Measurements from ENCODE around the gene VSIG8. TPM values are rescaled to one million over a fixed set of nuclear protein-coding genes. Genes with fewer than 3 reads are reported as not detected.

Gene VSIG8
- total RNA-seq, 1 experiment from 2014 or later, result not detected

GRCh38 chr1:159835356-159835755 lies 27.1 kb downstream of the VSIG8 start:
- POLR2A ChIA-PET, result no interaction called here
- DNase-seq (ENCODE audit: low spot score) (no peak), ATAC-seq (no peak)
- no peak for TF ChIP-seq ZMAT4 (CRISPR knock-in tag; IDR thresholded peaks at IDR 0.05)
- TF ChIP-seq NFATC4 (CRISPR knock-in tag; IDR thresholded peaks at IDR 0.05), result no peak
- TF ChIP-seq TEAD4 (CRISPR knock-in tag; IDR thresholded peaks at IDR 0.05), result no peak
- TF ChIP-seq OVOL2 (CRISPR knock-in tag; IDR thresholded peaks at IDR 0.05; ENCODE audit: borderline replicate concordance), result no peak
- no peak for TF ChIP-seq NFE2L1 (CRISPR knock-in tag; IDR thresholded peaks at IDR 0.05)
- no peak for TF ChIP-seq MXD4 (CRISPR knock-in tag; IDR thresholded peaks at IDR 0.05; ENCODE audit: borderline replicate concordance)
- TF ChIP-seq E2F5 (CRISPR knock-in tag; IDR thresholded peaks at IDR 0.05), result no peak
- no peak for TF ChIP-seq PRRX2 (CRISPR knock-in tag; IDR thresholded peaks at IDR 0.05)
- no peak for TF ChIP-seq ATF2 (CRISPR knock-in tag; IDR thresholded peaks at IDR 0.05; ENCODE audit: borderline replicate concordance, low read depth)
- Mint-ChIP-seq H3K36me3 (no peaks in the 10 kb centered on the region), H3K9me3 (no peaks in the 10 kb centered on the region), H3K27me3 (ENCODE audit: low read depth) (peaks cover 16% of the 10 kb centered on the region), H3K27ac (no peak overlapping the region), H3K4me3 (no peak overlapping the region), H3K4me1 (peaks cover 8% of the 10 kb centered on the region)
- CTCF ChIA-PET, result no interaction called here

- Mint-ChIP-seq H3K27ac (no peak overlapping the region), H3K4me3 (no peak overlapping the region), H3K9me3 (no peaks in the 10 kb centered on the region), H3K27me3 (ENCODE audit: low read depth) (peaks cover 18% of the 10 kb centered on the region), H3K4me1 (peaks cover 8% of the 10 kb centered on the region), H3K36me3 (no peaks in the 10 kb centered on the region)
- TF ChIP-seq AR (CRISPR knock-in tag; IDR thresholded peaks at IDR 0.05) (no peak), NR3C1 (CRISPR knock-in tag; conservative IDR thresholded peaks at IDR 0.05; ENCODE audit: low read depth) (no peak), TCF7 (CRISPR knock-in tag; IDR thresholded peaks at IDR 0.05; ENCODE audit: low read depth) (no peak), OVOL2 (CRISPR knock-in tag; IDR thresholded peaks at IDR 0.05; ENCODE audit: borderline replicate concordance) (no peak), GABPB1 (CRISPR knock-in tag; IDR thresholded peaks at IDR 0.05) (no peak), CDX4 (CRISPR knock-in tag; IDR thresholded peaks at IDR 0.05; ENCODE audit: borderline replicate concordance) (no peak), ZNF317 (CRISPR knock-in tag; IDR thresholded peaks at IDR 0.05; ENCODE audit: borderline replicate concordance, low read depth) (no peak), AFF4 (CRISPR knock-in tag; IDR thresholded peaks at IDR 0.05; ENCODE audit: borderline replicate concordance) (no peak)
- POLR2A ChIA-PET, result no interaction called here
- no peak for DNase-seq (ENCODE audit: low spot score)
- CTCF ChIA-PET, result interaction anchor here (0.8 to 6.0 kb wide), 8 partner anchors 19 to 174 kb away, joined by 3 to 41 read pairs (median 6); partner anchors contain the start of gene DUSP23
- ATAC-seq, result no peak
Measured at GRCh38 chr1:159832309-159832708, 30.1 kb downstream of the VSIG8 start.
